ENCODE results near the gene LSM5.

The LSM5 gene

DNA sequence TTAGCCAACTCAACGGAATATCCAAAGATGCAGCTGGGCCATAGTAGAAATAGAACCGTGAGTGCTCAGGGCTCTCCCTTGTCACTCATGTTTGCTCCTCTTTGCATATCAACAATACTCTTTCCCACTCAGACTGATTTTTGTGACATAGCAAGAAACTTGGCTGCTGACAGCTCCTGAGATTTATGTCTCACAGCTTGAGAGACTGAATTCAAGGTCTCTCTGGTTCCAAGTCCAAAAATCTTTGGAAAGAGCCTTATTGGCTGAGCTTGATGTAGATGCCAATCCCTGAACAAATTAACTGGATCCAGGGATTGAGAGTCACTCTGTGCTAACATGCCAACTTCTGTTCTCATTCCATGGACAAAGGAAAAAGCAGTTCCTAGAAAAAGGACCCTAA is 30.4 kb downstream of the LSM5 start:
- DNase-seq: no peak

DNA sequence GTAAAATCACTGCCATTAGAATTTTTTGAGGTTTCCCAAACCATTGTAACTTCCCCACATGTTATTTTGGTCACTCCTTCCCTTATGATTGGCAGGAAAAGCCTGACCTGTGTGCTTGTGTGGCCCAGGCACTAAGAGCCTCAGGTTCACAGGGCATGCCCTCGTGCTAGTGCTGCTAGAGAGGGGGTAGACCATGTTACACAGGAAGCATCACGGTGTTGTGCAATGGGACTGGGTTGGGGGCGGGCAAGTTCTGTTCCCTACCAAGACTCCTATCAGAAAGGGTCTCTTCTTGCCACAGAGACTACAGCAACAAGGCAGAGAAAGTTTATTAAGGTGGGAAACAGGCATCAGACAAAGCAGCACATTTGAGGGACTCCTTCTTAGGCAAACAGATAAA is 32.2 kb downstream of the LSM5 start:
- DNase-seq: no peak

DNA sequence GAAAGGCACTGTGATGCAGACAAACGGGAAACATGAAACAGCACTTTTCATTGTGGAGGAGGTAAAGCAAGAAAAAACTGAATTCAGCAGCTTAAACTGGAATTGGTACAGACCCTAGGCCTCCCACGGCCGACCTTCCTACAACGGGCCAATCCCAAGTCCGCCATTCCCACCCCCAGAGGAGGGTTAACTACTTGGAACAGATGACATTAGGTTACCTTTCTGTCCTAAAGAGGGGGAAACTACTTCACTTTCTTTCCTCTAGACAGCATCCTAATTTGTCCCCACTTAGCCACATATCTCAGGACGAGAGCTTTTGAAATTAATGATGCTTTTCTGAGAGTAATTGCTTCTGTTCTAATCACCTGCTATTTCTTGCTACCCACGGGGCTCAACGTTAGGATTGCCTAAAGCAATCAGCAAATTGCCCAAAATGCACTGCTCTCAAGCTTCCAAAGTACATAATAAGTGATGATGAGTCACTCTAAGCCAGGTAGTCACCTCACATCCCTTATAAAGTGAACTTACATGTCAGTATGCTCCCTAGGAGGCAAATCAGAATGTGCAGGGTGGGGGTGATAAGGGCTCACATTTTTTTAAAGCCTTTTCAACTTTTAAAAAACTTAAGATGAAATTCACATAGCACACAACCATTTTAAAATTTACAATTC is 36.7 kb downstream of the LSM5 start:
- DNase-seq: no peak

DNA sequence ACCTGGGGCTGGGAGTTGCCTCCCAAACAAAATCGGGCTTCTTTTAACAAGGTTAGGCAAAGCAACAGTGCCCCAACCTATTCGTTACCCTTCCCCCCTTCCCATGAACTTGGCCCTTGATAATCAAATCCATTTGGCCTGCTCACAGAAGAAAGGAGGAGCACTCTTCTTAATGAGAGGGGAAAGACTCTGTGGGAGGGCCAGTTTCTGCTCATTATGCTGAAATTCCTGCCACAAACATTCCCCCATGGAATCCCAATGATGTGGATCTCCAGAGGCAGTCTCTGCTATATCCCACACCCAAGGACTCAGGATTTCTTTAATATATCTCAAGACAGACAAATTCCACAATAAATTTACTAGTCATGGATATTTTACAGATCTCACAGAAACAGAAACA is 43.0 kb downstream of the LSM5 start:
- DNase-seq: no peak

DNA sequence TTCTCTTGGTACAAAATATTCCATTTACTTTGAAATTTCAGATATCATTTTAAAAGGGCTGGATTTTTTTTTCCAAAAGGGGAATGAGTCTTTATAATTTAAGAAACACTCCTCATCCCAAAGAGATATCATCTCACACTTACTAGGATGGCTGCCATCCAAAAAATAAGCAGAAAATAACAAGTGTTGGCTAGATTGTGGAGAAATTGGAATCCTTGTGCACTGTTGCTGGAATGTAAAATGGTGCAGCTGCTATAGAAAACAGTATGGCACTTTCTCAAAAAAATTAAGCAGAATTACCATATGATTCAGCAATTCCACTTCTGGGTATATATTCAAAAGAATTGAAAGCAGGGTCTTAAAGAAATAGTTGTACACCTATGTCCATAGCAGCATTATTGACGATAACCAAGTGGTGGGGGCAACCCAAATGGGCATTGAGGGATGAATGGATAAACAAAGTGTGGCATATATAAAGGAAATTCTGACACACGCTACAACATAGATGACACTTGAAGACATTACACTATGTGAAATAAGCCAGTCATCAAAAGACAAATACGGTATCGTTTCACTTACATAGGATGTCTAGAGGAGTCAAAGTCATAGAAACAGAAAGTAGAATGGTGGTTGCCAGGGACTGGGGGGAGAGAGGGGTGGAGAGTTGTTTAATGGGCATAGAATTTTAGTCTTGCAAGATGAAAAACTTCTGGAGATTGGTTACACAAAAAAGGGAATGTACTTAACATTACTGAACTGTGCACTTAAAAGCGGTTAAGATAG is 53.8 kb downstream of the LSM5 start:
- no peak for DNase-seq
